NCI-H187 (cell line): ENCODE results near the gene CHPT1.

ENCODE experiments used
- DNase-seq, 2 experiments: peaks; one replicate each; lab custom pipeline; 2025; lab: John Stamatoyannopoulos, UW

CHPT1 gene

GRCh38 chr12:101685092-101685491, 12.3 kb upstream of the CHPT1 start:
- no peak for DNase-seq

- no peak for DNase-seq
Measured at GRCh38 chr12:101686176-101686575, 11.3 kb upstream of the CHPT1 start.

GRCh38 chr12:101690544-101691098, 6.8 kb upstream of the CHPT1 start:
- no peak for DNase-seq

- DNase-seq, result no peak
Measured at GRCh38 chr12:101691503-101692096, 5.8 kb upstream of the CHPT1 start.

- no peak for DNase-seq
Measured at GRCh38 chr12:101694297-101694848, 3.1 kb upstream of the CHPT1 start.

- DNase-seq, result no peak
Measured at GRCh38 chr12:101694986-101695385, 2.5 kb upstream of the CHPT1 start.

GRCh38 chr12:101695706-101696105, 1.7 kb upstream of the CHPT1 start:
- DNase-seq, result no peak

GRCh38 chr12:101696251-101697196, 916 bp upstream of the CHPT1 start:
- DNase-seq, result peak in 1 of 2 experiments; percentile 74

GRCh38 chr12:101697930-101698799, 725 bp downstream of the CHPT1 start:
- no peak for DNase-seq

GRCh38 chr12:101698800-101699347, 1.4 kb downstream of the CHPT1 start:
- DNase-seq, result no peak

GRCh38 chr12:101700299-101700820, 2.9 kb downstream of the CHPT1 start:
- no peak for DNase-seq

- DNase-seq, result no peak
Measured at GRCh38 chr12:101703487-101703886, 6.0 kb downstream of the CHPT1 start.

GRCh38 chr12:101706403-101706802, 9.0 kb downstream of the CHPT1 start:
- no peak for DNase-seq

GRCh38 chr12:101707131-101707782, 9.8 kb downstream of the CHPT1 start:
- DNase-seq, result no peak

GRCh38 chr12:101710288-101710687, 12.8 kb downstream of the CHPT1 start:
- DNase-seq, result no peak

GRCh38 chr12:101713059-101713682, 15.7 kb downstream of the CHPT1 start:
- DNase-seq, result no peak

GRCh38 chr12:101713930-101714329, 16.5 kb downstream of the CHPT1 start:
- no peak for DNase-seq

GRCh38 chr12:101714877-101715444, 17.5 kb downstream of the CHPT1 start:
- no peak for DNase-seq

GRCh38 chr12:101719566-101719965, 22.1 kb downstream of the CHPT1 start:
- no peak for DNase-seq

- DNase-seq, result no peak
Measured at GRCh38 chr12:101720118-101720517, 22.7 kb downstream of the CHPT1 start.
